Measurements from ENCODE around the gene DYSF.

DYSF gene

GRCh38 chr2:71503837-71504236 lies 50.5 kb downstream of the DYSF start:
- DNase-seq: no peak

GRCh38 chr2:71504611-71505010 lies 51.2 kb downstream of the DYSF start:
- DNase-seq: no peak

- DNase-seq: peak; percentile 47
Observed at GRCh38 chr2:71505086-71505769, 51.9 kb downstream of the DYSF start.

- no peak for DNase-seq
Observed at GRCh38 chr2:71505770-71506140, 52.4 kb downstream of the DYSF start.

- DNase-seq: no peak
Observed at GRCh38 chr2:71506222-71507153, 53.1 kb downstream of the DYSF start.

- DNase-seq: no peak
Observed at GRCh38 chr2:71507476-71507875, 54.1 kb downstream of the DYSF start.

GRCh38 chr2:71510196-71510807 lies 56.9 kb downstream of the DYSF start:
- DNase-seq: peak; percentile 75

- no peak for DNase-seq
Observed at GRCh38 chr2:71510938-71511337, 57.6 kb downstream of the DYSF start.

GRCh38 chr2:71511776-71512175 lies 58.4 kb downstream of the DYSF start:
- DNase-seq: no peak

GRCh38 chr2:71512386-71512785 lies 59.0 kb downstream of the DYSF start:
- DNase-seq: no peak

- DNase-seq: no peak
Observed at GRCh38 chr2:71513096-71513495, 59.7 kb downstream of the DYSF start.

- no peak for DNase-seq
Observed at GRCh38 chr2:71513721-71514120, 60.4 kb downstream of the DYSF start.

GRCh38 chr2:71516253-71516888 lies 63.0 kb downstream of the DYSF start:
- DNase-seq: no peak

GRCh38 chr2:71517851-71518250 lies 64.5 kb downstream of the DYSF start:
- no peak for DNase-seq

GRCh38 chr2:71521436-71521950 lies 68.1 kb downstream of the DYSF start:
- DNase-seq: no peak

- DNase-seq: peak; percentile 13
Observed at GRCh38 chr2:71524476-71524875, 71.1 kb downstream of the DYSF start.

GRCh38 chr2:71526141-71526540 lies 72.8 kb downstream of the DYSF start:
- peak; percentile 12 for DNase-seq

GRCh38 chr2:71526975-71527374 lies 73.6 kb downstream of the DYSF start:
- DNase-seq: peak; percentile 4

GRCh38 chr2:71528131-71528591 lies 74.8 kb downstream of the DYSF start:
- peak; percentile 7 for DNase-seq

- DNase-seq: no peak
Observed at GRCh38 chr2:71528749-71529148, 75.4 kb downstream of the DYSF start.

GRCh38 chr2:71530211-71530610 lies 76.8 kb downstream of the DYSF start:
- DNase-seq: peak; percentile 14

GRCh38 chr2:71530641-71531332 lies 77.4 kb downstream of the DYSF start:
- peak; percentile 20 for DNase-seq
